NCI-H2081 (cell line): ENCODE measurements around the gene HIBCH.
"Not testable (repeated sequence)": the region's sequence is repeated elsewhere in the genome, so short reads cannot be mapped to it uniquely, and the experiment has no call there.

Experiments
- DNase-seq, 2 experiments: peaks; one replicate each; lab custom pipeline; 2025; lab: John Stamatoyannopoulos, UW

HIBCH gene

DNA sequence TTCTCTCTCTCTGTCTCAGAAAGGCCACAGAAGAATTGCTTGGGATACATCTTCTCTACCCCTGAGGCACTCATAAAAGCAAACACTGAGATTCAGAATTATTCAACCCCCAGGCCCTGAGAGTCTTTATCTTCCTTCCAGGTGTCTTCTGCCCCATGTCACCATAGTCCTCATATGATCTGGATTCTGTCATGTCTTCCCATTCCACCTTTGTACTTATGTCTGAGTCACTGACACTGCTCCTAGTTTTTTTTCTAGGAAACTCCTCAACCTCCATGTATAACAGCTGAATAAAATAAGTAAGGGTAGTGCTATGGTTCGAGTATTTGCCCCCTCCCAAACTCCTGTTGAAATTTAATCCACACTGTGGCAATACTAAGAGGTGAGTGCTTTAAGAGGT lies 11.6 kb downstream of the HIBCH start:
- no peak for DNase-seq

DNA sequence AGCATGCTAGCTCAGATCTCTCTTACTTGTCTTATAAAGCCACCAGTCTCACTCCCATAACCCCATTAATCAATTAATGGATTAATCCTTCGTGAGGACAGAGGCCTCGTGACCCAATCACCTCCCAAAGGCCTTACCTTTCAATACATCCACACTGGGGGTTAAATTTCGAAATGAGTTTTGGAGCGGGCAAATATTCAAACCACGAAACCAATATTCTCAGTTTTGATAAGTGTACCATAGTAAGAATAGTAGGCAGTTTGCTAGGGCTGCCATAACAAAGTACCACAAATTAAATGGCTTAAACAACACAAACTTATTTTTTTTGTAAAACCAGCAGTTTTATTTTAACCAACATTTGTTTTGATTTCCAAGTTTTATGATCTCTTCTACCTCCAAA lies 15.2 kb downstream of the HIBCH start:
- no peak for DNase-seq

DNA sequence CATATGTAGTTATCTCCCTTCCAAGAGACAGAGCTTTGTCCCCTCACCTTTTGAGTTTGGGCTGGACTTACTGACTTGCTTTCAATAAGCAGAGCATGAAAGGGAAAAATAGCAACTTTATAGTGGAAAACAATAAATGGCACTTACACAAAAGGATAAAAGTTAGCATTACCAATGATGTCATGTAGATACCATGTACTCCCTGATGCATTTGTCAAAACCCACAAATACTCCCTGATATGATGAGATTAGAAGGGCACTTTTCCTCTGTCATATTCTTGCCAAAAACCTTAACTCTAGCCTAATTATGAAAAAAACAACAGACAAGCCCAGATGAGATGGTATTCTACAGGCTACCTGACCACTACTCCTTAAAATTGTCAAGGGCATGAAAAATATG lies 16.0 kb downstream of the HIBCH start:
- DNase-seq, result no peak

DNA sequence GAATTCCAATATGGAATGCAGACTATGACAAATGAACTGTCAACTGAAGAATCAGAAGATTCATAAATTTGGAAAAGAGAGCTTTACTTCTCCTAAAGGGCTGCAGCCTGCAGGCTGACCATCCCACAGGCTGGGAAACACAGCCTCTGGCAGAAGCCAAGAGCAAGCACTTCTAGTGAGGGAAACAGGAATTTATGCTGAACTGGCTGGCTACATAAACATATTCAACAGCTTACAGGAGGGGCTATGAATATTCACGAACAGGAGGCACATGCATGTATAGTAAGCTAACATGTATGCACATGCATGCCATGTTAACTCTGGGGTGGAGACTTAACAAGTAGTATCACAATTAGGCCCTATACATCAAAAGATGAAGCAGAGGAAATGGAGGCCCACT lies 17.6 kb downstream of the HIBCH start:
- no peak for DNase-seq

DNA sequence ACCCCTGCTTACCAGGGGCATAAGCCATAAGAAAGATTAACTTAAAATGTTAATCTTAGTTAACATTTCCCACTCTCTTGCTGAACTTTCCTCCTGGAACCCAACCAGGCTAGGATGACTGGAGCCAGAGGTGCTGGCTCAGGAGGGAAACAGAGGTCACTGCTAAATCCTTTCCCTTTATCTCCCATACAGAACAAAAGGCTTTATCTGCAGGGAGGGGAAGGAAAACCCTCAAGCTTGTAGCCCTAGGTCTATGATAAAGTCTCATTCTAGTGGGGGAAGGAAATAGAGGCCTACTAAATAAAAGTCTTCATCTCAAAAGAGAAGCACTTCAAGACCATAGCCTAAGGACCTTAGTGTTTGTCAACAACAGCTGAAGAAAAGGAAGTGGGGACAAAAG lies 18.6 kb downstream of the HIBCH start:
- DNase-seq, result no peak

DNA sequence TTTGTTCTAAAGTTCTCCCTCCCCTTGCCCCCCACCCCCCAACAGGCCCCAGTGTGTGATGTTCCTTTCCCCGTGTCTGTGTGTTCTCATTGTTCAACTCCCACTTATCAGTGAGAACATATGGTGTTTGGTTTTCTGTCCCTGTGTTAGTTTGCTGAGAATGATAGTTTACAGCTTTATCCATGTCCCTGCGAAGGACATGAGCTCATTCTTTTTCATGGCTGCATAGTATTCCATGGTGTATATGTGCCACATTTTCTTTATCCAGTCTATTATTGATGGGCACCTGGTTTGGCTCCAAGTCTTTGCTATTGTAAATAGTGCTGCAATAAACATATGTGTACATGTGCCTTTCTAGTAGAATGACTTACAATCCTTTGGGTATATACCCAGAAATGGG lies 21.7 kb downstream of the HIBCH start:
- not testable (repeated sequence) for DNase-seq

- DNase-seq, result no peak
Observed at GRCh38 chr2:190283783-190284182, 35.8 kb downstream of the HIBCH start.

- DNase-seq, result no peak
Observed at GRCh38 chr2:190280565-190281350, 38.9 kb downstream of the HIBCH start.

DNA sequence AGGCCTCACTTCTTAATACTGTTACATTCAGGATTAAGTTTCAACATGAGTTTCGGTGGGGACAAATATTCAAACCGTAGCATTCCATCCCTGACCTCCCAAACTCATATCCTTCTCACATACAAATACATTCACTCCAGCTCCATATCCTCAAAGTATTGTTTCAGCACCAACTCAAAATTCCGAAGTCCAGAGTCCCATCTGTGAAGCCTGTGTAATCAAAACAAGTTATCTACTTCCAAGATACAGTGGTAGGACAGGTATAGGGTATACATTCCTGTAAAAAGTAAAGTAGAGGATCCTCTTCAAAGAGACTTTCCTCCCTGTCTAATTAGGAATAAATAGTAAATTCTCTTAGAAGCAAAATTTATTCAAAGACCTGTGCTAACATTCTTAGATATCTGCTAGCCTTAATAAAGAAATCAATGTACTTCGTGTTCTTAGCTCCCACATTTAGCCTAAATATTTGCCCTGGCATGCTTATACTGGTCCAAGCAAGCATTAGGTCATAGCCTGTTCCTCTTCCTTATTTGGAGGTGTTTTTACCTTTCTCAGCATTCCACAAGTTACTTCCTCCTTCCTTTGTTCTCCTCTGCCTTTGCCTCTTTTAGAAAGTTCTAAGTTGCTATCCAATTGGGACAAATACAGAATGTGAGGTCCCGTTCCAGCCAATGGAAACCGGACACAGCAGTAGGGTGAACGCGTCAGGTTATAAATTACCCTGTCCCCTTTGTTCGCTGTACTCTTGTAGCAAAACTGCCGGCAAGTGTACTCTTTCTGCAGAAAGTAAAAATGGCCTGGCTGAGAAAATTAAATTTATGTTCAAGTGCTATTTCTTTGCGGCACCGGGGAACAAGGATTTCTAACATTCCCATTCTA lies 40.1 kb downstream of the HIBCH start:
- not testable (repeated sequence) for DNase-seq

GRCh38 chr2:190277234-190278112 lies 42.2 kb downstream of the HIBCH start:
- peak; percentile 13 to 18 for DNase-seq

- DNase-seq, result no peak
Observed at GRCh38 chr2:190272457-190272842, 47.2 kb downstream of the HIBCH start.

- DNase-seq, result no peak
Observed at GRCh38 chr2:190271783-190272456, 47.7 kb downstream of the HIBCH start.

- DNase-seq, result no peak
Observed at GRCh38 chr2:190270298-190270697, 49.3 kb downstream of the HIBCH start.

DNA sequence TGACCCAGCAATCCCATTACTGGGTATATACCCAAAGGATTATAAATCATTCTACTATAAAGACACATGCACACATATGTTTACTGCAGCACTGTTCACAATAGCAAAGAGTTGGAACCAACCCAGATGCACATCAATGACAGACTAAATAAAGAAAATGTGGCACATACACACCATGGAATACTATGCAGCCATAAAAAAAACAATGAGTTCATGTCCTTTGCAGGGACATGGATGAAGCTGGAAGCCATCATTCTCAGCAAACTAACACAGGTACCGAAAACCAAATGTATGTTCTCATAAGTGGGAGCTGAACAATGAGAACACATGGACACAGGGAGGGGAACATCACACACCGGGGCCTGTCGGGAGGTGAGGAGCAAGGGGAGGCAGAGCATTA lies 49.9 kb downstream of the HIBCH start:
- DNase-seq, result not testable (repeated sequence)

- DNase-seq, result no peak
Observed at GRCh38 chr2:190267302-190267701, 52.3 kb downstream of the HIBCH start.

GRCh38 chr2:190266314-190266713 lies 53.3 kb downstream of the HIBCH start:
- no peak for DNase-seq

GRCh38 chr2:190261851-190262250 lies 57.8 kb downstream of the HIBCH start:
- no peak for DNase-seq

- DNase-seq, result no peak
Observed at GRCh38 chr2:190256087-190256486, 63.5 kb downstream of the HIBCH start.

DNA sequence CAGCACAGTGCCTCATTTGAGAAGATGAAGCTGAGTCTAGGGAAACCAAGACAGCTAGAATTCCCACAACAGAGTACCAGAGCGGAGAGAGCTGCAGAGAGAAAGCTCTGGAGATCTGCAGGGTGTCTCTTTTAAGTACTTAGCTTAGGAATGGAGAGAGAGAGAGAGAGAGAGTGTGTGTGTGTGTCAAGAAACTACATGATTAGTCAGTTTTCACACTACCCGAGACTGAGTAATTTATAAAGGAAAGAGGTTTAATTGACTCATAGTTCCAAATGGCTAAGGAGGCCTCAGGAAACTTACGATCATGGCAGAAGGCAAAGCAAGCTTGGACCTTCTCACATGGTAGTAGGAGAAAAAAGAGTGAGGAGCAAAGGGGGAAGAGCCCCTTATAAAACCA lies 64.0 kb downstream of the HIBCH start:
- DNase-seq, result no peak

DNA sequence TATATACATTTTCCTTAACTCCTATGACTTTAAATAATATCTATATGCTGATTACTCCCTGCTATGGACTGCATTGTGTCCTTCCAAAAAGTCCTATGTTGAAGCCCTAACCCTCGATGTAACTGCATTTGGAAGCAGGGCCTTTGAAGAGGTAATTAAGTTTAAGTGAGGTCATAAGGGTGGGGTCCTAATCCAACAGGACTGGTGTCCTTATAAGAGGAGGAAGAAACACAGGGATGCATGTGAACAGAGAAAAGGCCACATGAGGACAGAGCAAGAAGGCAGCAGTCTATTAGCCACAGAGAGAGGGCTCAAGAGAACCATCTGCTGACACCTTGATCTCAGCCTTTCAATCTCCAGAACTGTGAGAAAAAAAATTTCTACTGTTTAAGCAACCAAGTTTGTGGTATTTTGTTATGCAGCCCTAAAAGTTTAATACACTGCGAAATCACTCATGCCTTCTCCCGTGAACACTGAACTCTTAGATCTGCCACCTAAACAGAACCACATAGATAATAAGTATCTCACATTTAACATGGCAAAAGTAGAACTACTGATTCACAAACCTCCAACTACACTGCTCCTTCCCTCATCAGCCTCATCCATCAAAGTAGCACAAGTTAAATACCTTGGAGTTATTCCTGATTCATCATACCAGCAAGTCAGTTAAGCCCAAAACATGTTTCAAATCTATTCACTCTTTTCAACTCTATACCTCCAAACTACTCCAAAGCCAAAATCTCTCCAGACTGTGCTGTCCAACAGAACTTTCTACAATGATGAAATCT lies 65.4 kb downstream of the HIBCH start:
- no peak for DNase-seq

GRCh38 chr2:190250421-190250820 lies 69.2 kb downstream of the HIBCH start:
- no peak for DNase-seq
